ENCODE measurements around the gene RTF2. TPM values are rescaled to one million over a fixed set of nuclear protein-coding genes. Genes with fewer than 3 reads are reported as not detected.

The RTF2 gene
- total RNA-seq, 2 experiments from 2014 or later: 52.7 to 55.2 TPM

DNA sequence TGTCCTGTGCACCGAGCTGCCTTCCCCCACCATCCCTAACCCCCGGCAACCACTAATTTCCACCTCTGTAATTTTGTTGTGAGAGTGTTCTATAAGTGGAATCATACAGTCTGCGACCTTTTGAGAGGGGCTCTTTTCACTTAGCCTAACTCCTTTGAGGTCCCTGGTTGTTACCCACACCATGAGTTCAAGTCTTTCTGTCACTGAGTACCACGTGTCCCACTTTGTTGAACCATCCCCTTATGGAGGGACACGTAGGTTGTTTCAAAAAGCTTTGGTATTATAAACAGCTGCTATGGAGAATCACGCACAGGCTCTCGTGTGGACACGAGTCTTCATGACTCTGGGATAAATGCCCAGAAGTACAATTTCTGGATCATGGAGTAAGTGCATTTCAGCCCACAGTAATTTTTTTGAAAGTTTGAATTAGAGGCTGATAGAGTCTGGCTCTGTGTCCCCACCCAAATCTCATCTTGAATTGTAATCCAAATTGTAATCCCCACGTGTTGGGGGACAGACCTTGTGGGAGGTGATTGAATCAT lies 74.1 kb downstream of the RTF2 start:
- no peak overlapping the region for H3K4me3 Mint-ChIP-seq
- no peak for ATAC-seq (ENCODE audit: poor library complexity)
- Histone ChIP-seq H3K9me3 (ENCODE audit: control insufficient read depth in 1 of 2, insufficient read depth in 1 of 2, low read length in 2 of 2) (no peaks in the 10 kb centered on the region), H3K4me3 (ENCODE audit: low read length) (no peak overlapping the region), H3K36me3 (ENCODE audit: insufficient read depth, low read length) (no peaks in the 10 kb centered on the region), H3K4me1 (ENCODE audit: insufficient read depth, low read length) (no peaks in the 10 kb centered on the region), H3K27me3 (ENCODE audit: control insufficient read depth in 1 of 2, insufficient read depth in 2 of 2, low read length in 2 of 2) (no peaks in the 10 kb centered on the region), H3K27ac (ENCODE audit: low read depth in 1 of 2, low read length in 2 of 2) (no peak overlapping the region)
- DNase-seq: no peak
- intact Hi-C loops (cut with DNase I, micrococcal nuclease): no loop called here
- no peak overlapping the region for H3K27ac Mint-ChIP-seq
- H3K36me3 Mint-ChIP-seq (ENCODE audit: low read depth): no peaks in the 10 kb centered on the region
- no peak for TF ChIP-seq CTCF (IDR thresholded peaks at IDR 0.05)
- no peaks in the 10 kb centered on the region for H3K4me1 Mint-ChIP-seq (ENCODE audit: low read depth)
- no peaks in the 10 kb centered on the region for H3K27me3 Mint-ChIP-seq
- ChIA-PET CTCF (no interaction called here), POLR2A (no interaction called here)
- no peaks in the 10 kb centered on the region for H3K9me3 Mint-ChIP-seq

- no peaks in the 10 kb centered on the region for H3K4me1 Mint-ChIP-seq (ENCODE audit: low read depth)
- intact Hi-C loops (cut with DNase I, micrococcal nuclease): loop anchor here (2.0 to 10.0 kb wide), 4 partner anchors 423 to 1657 kb away; no protein-coding TSS in a partner anchor
These were observed 83.1 kb downstream of the RTF2 start for GRCh38 chr20:56551571-56551970.

DNA sequence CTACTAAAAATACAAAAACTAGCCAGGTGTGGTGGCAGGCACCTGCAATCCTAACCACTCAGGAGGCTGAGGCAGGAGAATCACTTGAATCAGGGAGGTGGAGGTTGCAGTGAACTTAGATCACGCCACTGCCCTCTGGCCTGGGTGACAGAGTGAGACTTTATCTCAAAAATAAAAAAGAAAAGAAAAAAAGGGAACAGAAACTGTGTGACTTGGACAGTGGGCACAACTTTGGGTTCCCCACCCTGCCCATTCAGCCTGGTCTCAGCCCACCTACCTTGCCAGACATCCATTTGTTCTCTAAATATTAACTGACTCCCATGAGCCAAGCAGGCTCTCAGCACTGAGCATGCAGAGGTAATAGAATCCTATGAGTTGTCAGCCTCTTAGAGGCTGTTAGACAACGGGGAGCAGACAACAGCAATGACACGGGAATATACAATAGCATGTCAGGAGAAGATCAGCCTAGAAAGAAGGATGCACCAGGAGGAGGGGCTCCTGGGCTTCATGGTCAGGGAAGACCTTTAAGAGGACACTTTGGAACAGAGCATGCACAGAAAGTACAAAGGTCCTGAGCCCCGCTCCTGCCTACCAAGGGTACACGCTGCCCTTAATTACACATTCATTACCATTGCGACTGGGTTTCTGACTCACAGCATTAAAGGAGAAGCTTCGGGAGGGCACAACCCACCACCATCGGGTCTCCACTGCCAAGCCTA lies 84.6 kb downstream of the RTF2 start:
- H3K4me3 ChIP-seq (ENCODE audit: low read length): no peak overlapping the region
- Mint-ChIP-seq H3K27me3 (no peaks in the 10 kb centered on the region), H3K4me3 (no peak overlapping the region), H3K4me1 (ENCODE audit: low read depth) (no peaks in the 10 kb centered on the region), H3K27ac (no peak overlapping the region), H3K36me3 (ENCODE audit: low read depth) (no peaks in the 10 kb centered on the region), H3K9me3 (no peaks in the 10 kb centered on the region)
- DNase-seq: no peak
- TF ChIP-seq CTCF (IDR thresholded peaks at IDR 0.05): no peak
- H3K36me3 ChIP-seq (ENCODE audit: insufficient read depth, low read length): no peaks in the 10 kb centered on the region
- no peak overlapping the region for H3K27ac ChIP-seq (ENCODE audit: low read depth in 1 of 2, low read length in 2 of 2)
- no peaks in the 10 kb centered on the region for H3K4me1 ChIP-seq (ENCODE audit: insufficient read depth, low read length)
- CTCF ChIA-PET: no interaction called here
- no peak for ATAC-seq (ENCODE audit: poor library complexity)
- intact Hi-C loops (cut with DNase I, micrococcal nuclease): loop anchor here in 1 of 2 experiments (5.0 to 10.0 kb wide), 2 partner anchors 422 to 944 kb away; no protein-coding TSS in a partner anchor
- POLR2A ChIA-PET: no interaction called here
- H3K27me3 ChIP-seq (ENCODE audit: control insufficient read depth in 1 of 2, insufficient read depth in 2 of 2, low read length in 2 of 2): no peaks in the 10 kb centered on the region
- no peaks in the 10 kb centered on the region for H3K9me3 ChIP-seq (ENCODE audit: control insufficient read depth in 1 of 2, insufficient read depth in 1 of 2, low read length in 2 of 2)

More at GRCh38 chr20:56551571-56551970, 83.1 kb downstream of the RTF2 start:
- POLR2A ChIA-PET: no interaction called here
- Mint-ChIP-seq H3K27me3 (no peaks in the 10 kb centered on the region), H3K36me3 (ENCODE audit: low read depth) (no peaks in the 10 kb centered on the region), H3K4me3 (no peak overlapping the region), H3K9me3 (no peaks in the 10 kb centered on the region), H3K27ac (no peak overlapping the region)
- no peak for TF ChIP-seq CTCF (IDR thresholded peaks at IDR 0.05)
- ATAC-seq (ENCODE audit: poor library complexity): no peak
- Histone ChIP-seq H3K9me3 (ENCODE audit: control insufficient read depth in 1 of 2, insufficient read depth in 1 of 2, low read length in 2 of 2) (no peaks in the 10 kb centered on the region), H3K4me3 (ENCODE audit: low read length) (no peak overlapping the region), H3K4me1 (ENCODE audit: insufficient read depth, low read length) (no peaks in the 10 kb centered on the region), H3K27ac (ENCODE audit: low read depth in 1 of 2, low read length in 2 of 2) (no peak overlapping the region), H3K27me3 (ENCODE audit: control insufficient read depth in 1 of 2, insufficient read depth in 2 of 2, low read length in 2 of 2) (no peaks in the 10 kb centered on the region), H3K36me3 (ENCODE audit: insufficient read depth, low read length) (no peaks in the 10 kb centered on the region)
- no peak for DNase-seq
- CTCF ChIA-PET: interaction anchor here (0.6 kb wide), 1 partner anchor 1103 kb away, joined by 4 read pairs; no protein-coding TSS in a partner anchor

Measured in CD4-positive, alpha-beta T cell (primary cell).